ENCODE results near the gene OTUD6A.
"Not testable (repeated sequence)": the region's sequence is repeated elsewhere in the genome, so short reads cannot be mapped to it uniquely, and the experiment has no call there.

OTUD6A gene

GRCh38 chrX:70049406-70049805 lies 12.9 kb upstream of the OTUD6A start:
- no peak for DNase-seq (ENCODE audit: low spot score)

- no peak for DNase-seq (ENCODE audit: low spot score)
These were observed 12.3 kb upstream of the OTUD6A start, which contains the start of gene AWAT2 for GRCh38 chrX:70049925-70050324. Gene AWAT2, minus strand, starts transcription at chrX:70049938. Its CDS starts 6 bp downstream, at chrX:70049932.

GRCh38 chrX:70052895-70053615 lies 9.2 kb upstream of the OTUD6A start:
- DNase-seq (ENCODE audit: low spot score) = no peak

GRCh38 chrX:70054391-70054790 lies 7.9 kb upstream of the OTUD6A start:
- DNase-seq (ENCODE audit: low spot score) = no peak

- DNase-seq (ENCODE audit: low spot score) = no peak
These were observed 799 bp downstream of the OTUD6A start for GRCh38 chrX:70062961-70063550.

- no peak for DNase-seq (ENCODE audit: low spot score)
These were observed 4.4 kb downstream of the OTUD6A start for GRCh38 chrX:70066646-70067045.

GRCh38 chrX:70079297-70079696 lies 17.0 kb downstream of the OTUD6A start:
- DNase-seq (ENCODE audit: low spot score) = no peak

GRCh38 chrX:70079870-70080269 lies 17.6 kb downstream of the OTUD6A start:
- DNase-seq (ENCODE audit: low spot score) = no peak

- no peak for DNase-seq (ENCODE audit: low spot score)
These were observed 20.5 kb downstream of the OTUD6A start for GRCh38 chrX:70082723-70083122.

- no peak for DNase-seq (ENCODE audit: low spot score)
These were observed 22.5 kb downstream of the OTUD6A start for GRCh38 chrX:70084592-70085240.

GRCh38 chrX:70087857-70088630 lies 25.8 kb downstream of the OTUD6A start:
- peak; percentile 36 for DNase-seq (ENCODE audit: low spot score)

GRCh38 chrX:70088751-70089150 lies 26.5 kb downstream of the OTUD6A start:
- DNase-seq (ENCODE audit: low spot score) = no peak

- peak; percentile 55 for DNase-seq (ENCODE audit: low spot score)
These were observed 27.5 kb downstream of the OTUD6A start for GRCh38 chrX:70089604-70090297.

GRCh38 chrX:70092247-70092646 lies 30.0 kb downstream of the OTUD6A start:
- DNase-seq (ENCODE audit: low spot score) = no peak

GRCh38 chrX:70096052-70096451 lies 33.8 kb downstream of the OTUD6A start:
- DNase-seq (ENCODE audit: low spot score) = peak; percentile 30

- DNase-seq (ENCODE audit: low spot score) = no peak
These were observed 43.0 kb downstream of the OTUD6A start for GRCh38 chrX:70105229-70105628.

GRCh38 chrX:70111436-70112026 lies 49.3 kb downstream of the OTUD6A start:
- not testable (repeated sequence) for DNase-seq (ENCODE audit: low spot score)
